Esophagus muscularis mucosa (tissue), 4 donors: Measurements from ENCODE around the gene MYBPC1.

Source experiments
- CTCF ChIP-seq, 3 experiments: fragments of 200-600 bp in 2 of 3; fragments of 450-650 bp in 1 of 3; sonication (generic) in 2 of 3; IDR thresholded peaks; one replicate each; pipeline ENCODE4 v1.5.1; 2017 to 2019; ENCODE audit warnings: antibody characterized with exemption in 3 of 3, mild to moderate bottlenecking in 2 of 3, moderate library complexity in 1 of 3
- EP300 ChIP-seq: sonication (generic); formaldehyde crosslinking; IDR thresholded peaks from one replicate; pipeline ENCODE4 v1.6.1; 2017; ENCODE audit warnings: antibody characterized with exemption
- POLR2A ChIP-seq: fragments of 450-650 bp; IDR thresholded peaks from one replicate; pipeline ENCODE4 v1.6.1; 2017; ENCODE audit warnings: antibody characterized with exemption, moderate library complexity, mild to moderate bottlenecking, low read depth

GRCh38 chr12:101551362-101552114, 43.2 kb upstream of the MYBPC1 start:
- TF ChIP-seq EP300 (no peak), POLR2A (no peak), CTCF (IDR thresholded peaks at IDR 0.05) (no peak)
